H1 (cell line): ENCODE data around the gene KIAA1328. TPM values are rescaled to one million over a fixed set of nuclear protein-coding genes. Genes with fewer than 3 reads are reported as not detected.

ENCODE experiments used
- CTCF ChIA-PET: fragments of 300-600 bp; sonication (Branson Sonifier 250); formaldehyde crosslinking; loops from one replicate; lab custom pipeline; 2021; ENCODE audit not compliant: partially characterized antibody; lab: Charles Lee
- POLR2A ChIA-PET: fragments of 300-600 bp; sonication (Branson Sonifier 250); formaldehyde crosslinking; loops from one replicate; lab custom pipeline; 2021; ENCODE audit warnings: inconsistent platforms; ENCODE audit not compliant: partially characterized antibody; lab: Charles Lee
- DNase-seq, 2 experiments: peaks; one replicate each; pipeline versions ENCODE4 v3.0.0 to v3.0.0-alpha.2; 2010 to 2022; ENCODE audit warnings: low spot score in 2 of 2, low read depth in 1 of 2, mixed read lengths in 1 of 2
- FAIRE-seq: peaks from 2 replicates; lab custom pipeline; 2011; peaks lifted over from hg19 to GRCh38; lab: Jason Lieb, UNC
- H2AFZ ChIP-seq: 2 replicates; pipeline ENCODE4 v1.8.1; 2012; ENCODE audit warnings: low read length, inconsistent platforms
- H2AK5ac ChIP-seq: 2 replicates; pipeline ENCODE4 v1.6.1; 2013; ENCODE audit warnings: low read depth, low read length
- H2BK120ac ChIP-seq: replicated peaks from 2 replicates; pipeline ENCODE3; 2013; ENCODE audit warnings: low read depth, low read length, inconsistent platforms
- H2BK12ac ChIP-seq: 2 replicates; pipeline ENCODE4 v1.6.1; 2013; ENCODE audit warnings: low read depth, low read length
- H2BK15ac ChIP-seq: 2 replicates; pipeline ENCODE4 v1.6.1; 2013; ENCODE audit warnings: low read length
- H2BK20ac ChIP-seq: 2 replicates; pipeline ENCODE4 v1.6.1; 2013; ENCODE audit warnings: low read length
- H2BK5ac ChIP-seq: 2 replicates; pipeline ENCODE4 v1.6.1; 2013; ENCODE audit warnings: low read depth, low read length
- H3K14ac ChIP-seq: 2 replicates; pipeline ENCODE4 v1.6.1; 2013; ENCODE audit warnings: inconsistent platforms; ENCODE audit not compliant: insufficient read length
- H3K18ac ChIP-seq: 2 replicates; pipeline ENCODE4 v1.6.1; 2013; ENCODE audit warnings: low read length; ENCODE audit errors: extremely low read depth
- H3K23ac ChIP-seq: 2 replicates; pipeline ENCODE4 v1.6.1; 2013; ENCODE audit warnings: inconsistent platforms; ENCODE audit not compliant: insufficient read length
- H3K23me2 ChIP-seq: 2 replicates; pipeline ENCODE4 v1.6.1; 2013; ENCODE audit warnings: low read depth, low read length
- H3K27ac ChIP-seq: 2 replicates; pipeline ENCODE4 v1.6.1; 2011; ENCODE audit warnings: low read depth, low read length, inconsistent platforms
- H3K27me3 ChIP-seq, 4 experiments: replicated peaks in 1 of 4; 1 replicate in 1 of 4; 2 replicates in 3 of 4; pipeline versions ENCODE4 v1.6.1 to v1.8.1; 2011 to 2013; ENCODE audit warnings: low read length in 3 of 4, mild to moderate bottlenecking in 3 of 4, inconsistent platforms in 2 of 4, mixed read lengths in 2 of 4, moderate library complexity in 1 of 4; ENCODE audit not compliant: control insufficient read depth in 3 of 4, insufficient read depth in 3 of 4; ENCODE audit errors: extremely low read depth in 1 of 4
- H3K36me3 ChIP-seq, 4 experiments: 2 replicates each; pipeline versions ENCODE4 v1.6.1 to v1.8.1; 2011 to 2013; ENCODE audit warnings: mild to moderate bottlenecking in 4 of 4, low read length in 3 of 4, moderate library complexity in 2 of 4, control low read depth in 1 of 4, inconsistent platforms in 1 of 4; ENCODE audit not compliant: insufficient read depth in 4 of 4, control insufficient read depth in 2 of 4
- H3K4ac ChIP-seq: replicated peaks from 2 replicates; pipeline ENCODE3; 2013; ENCODE audit warnings: low read length, low read depth, mixed read lengths, inconsistent platforms; ENCODE audit not compliant: insufficient read length
- H3K4me1 ChIP-seq, 4 experiments: replicated peaks in 1 of 4; 1 replicate in 1 of 4; 2 replicates in 3 of 4; pipeline versions ENCODE4 v1.6.1 to v1.8.1; 2011 to 2013; ENCODE audit warnings: low read length in 3 of 4, inconsistent platforms in 2 of 4, mixed read lengths in 1 of 4; ENCODE audit not compliant: insufficient read depth in 4 of 4, control insufficient read depth in 3 of 4
- H3K4me2 ChIP-seq, 2 experiments: 2 replicates each; pipeline versions ENCODE4 v1.6.1 to v1.8.1; 2011 to 2013; ENCODE audit warnings: low read depth in 2 of 2, low read length in 2 of 2, control low read depth in 1 of 2, inconsistent platforms in 1 of 2, mild to moderate bottlenecking in 1 of 2; ENCODE audit not compliant: insufficient read depth in 1 of 2
- H3K4me3 ChIP-seq, 4 experiments: fragments of 200-600, 300-600 bp in 1 of 4; sonication (generic), shearing (Covaris generic), sonication (Bioruptor Twin) in 1 of 4; 2 replicates each; pipeline versions ENCODE4 v1.5.1 to v1.8.1; 2011 to 2016; ENCODE audit warnings: low read length in 4 of 4, low read depth in 3 of 4, control low read depth in 2 of 4, inconsistent platforms in 2 of 4, mild to moderate bottlenecking in 2 of 4, mixed read lengths in 1 of 4, moderate library complexity in 1 of 4; ENCODE audit not compliant: insufficient read depth in 2 of 4; ENCODE audit errors: extremely low read depth in 1 of 4
- H3K56ac ChIP-seq: replicated peaks from 2 replicates; pipeline ENCODE3; 2013; ENCODE audit warnings: low read depth, mild to moderate bottlenecking, mixed read lengths, low read length, inconsistent platforms; ENCODE audit not compliant: insufficient read length
- H3K79me1 ChIP-seq: 2 replicates; pipeline ENCODE4 v1.6.1; 2013; ENCODE audit warnings: low read depth, low read length, control low read depth
- H3K79me2 ChIP-seq, 2 experiments: 2 replicates each; pipeline versions ENCODE4 v1.6.1 to v1.8.1; 2012 to 2013; ENCODE audit warnings: low read length in 2 of 2, mild to moderate bottlenecking in 2 of 2, inconsistent platforms in 1 of 2; ENCODE audit not compliant: insufficient read depth in 2 of 2, control insufficient read depth in 1 of 2
- H3K9ac ChIP-seq, 4 experiments: replicated peaks in 1 of 4; 1 replicate in 1 of 4; 2 replicates in 3 of 4; pipeline versions ENCODE4 v1.6.1 to v1.8.1; 2011 to 2013; ENCODE audit warnings: low read depth in 3 of 4, low read length in 3 of 4, control low read depth in 2 of 4, mild to moderate bottlenecking in 2 of 4, moderate library complexity in 2 of 4, inconsistent platforms in 1 of 4; ENCODE audit errors: extremely low read depth in 1 of 4
- H3K9me3 ChIP-seq, 2 experiments: 2 replicates each; pipeline versions ENCODE4 v1.6.1 to v1.8.1; 2012 to 2013; ENCODE audit warnings: mild to moderate bottlenecking in 2 of 2, moderate library complexity in 2 of 2, control low read depth in 1 of 2, inconsistent platforms in 1 of 2, low read depth in 1 of 2, low read length in 1 of 2, mixed read lengths in 1 of 2; ENCODE audit not compliant: insufficient read depth in 2 of 2
- H4K20me1 ChIP-seq, 2 experiments: replicated peaks in 1 of 2; 2 replicates each; pipeline versions ENCODE3 to v1.8.1; 2011 to 2013; ENCODE audit warnings: inconsistent platforms in 2 of 2, low read length in 2 of 2, mild to moderate bottlenecking in 1 of 2; ENCODE audit not compliant: insufficient read depth in 2 of 2, control insufficient read depth in 1 of 2
- H4K5ac ChIP-seq: 2 replicates; pipeline ENCODE4 v1.6.1; 2013; ENCODE audit warnings: low read length, low read depth, mixed read lengths, inconsistent platforms; ENCODE audit not compliant: insufficient read length
- H4K8ac ChIP-seq: 2 replicates; pipeline ENCODE4 v1.8.0; 2013; ENCODE audit warnings: mild to moderate bottlenecking, moderate library complexity, low read length, inconsistent platforms; ENCODE audit not compliant: insufficient read depth; ENCODE audit errors: extremely low read depth
- H4K91ac ChIP-seq: replicated peaks from 2 replicates; pipeline ENCODE3; 2013; ENCODE audit warnings: low read length, mixed read lengths, inconsistent platforms; ENCODE audit not compliant: insufficient read length
- ATF2 ChIP-seq: IDR thresholded peaks from 2 replicates; pipeline ENCODE4 v1.6.1; 2012; ENCODE audit warnings: low read length, inconsistent platforms
- ATF3 ChIP-seq: IDR thresholded peaks from 2 replicates; pipeline ENCODE4 v1.6.1; 2011; ENCODE audit warnings: low read depth, mild to moderate bottlenecking, low read length; ENCODE audit not compliant: insufficient read depth
- CBX8 ChIP-seq: fragments of 300-800, 300-1000 bp; sonication (generic); IDR thresholded peaks from 2 replicates; pipeline ENCODE4 v1.7.1; 2016; ENCODE audit warnings: low read depth, low read length, borderline replicate concordance
- CHD2 ChIP-seq: IDR thresholded peaks from 2 replicates; pipeline ENCODE4 v1.6.1; 2012; ENCODE audit warnings: low read length, improper control_type of control experiment
- EGR1 ChIP-seq: IDR thresholded peaks from 2 replicates; pipeline ENCODE4 v1.6.1; 2011; ENCODE audit warnings: low read depth, low read length, borderline replicate concordance
- MAFK ChIP-seq: IDR thresholded peaks from 2 replicates; pipeline ENCODE4 v1.6.1; 2012; ENCODE audit warnings: low read depth, mild to moderate bottlenecking, improper control_type of control experiment, low read length
- NANOG ChIP-seq: IDR thresholded peaks from 2 replicates; pipeline ENCODE4 v1.6.1; 2011; ENCODE audit warnings: low read length, low read depth, mild to moderate bottlenecking, inconsistent platforms; ENCODE audit not compliant: insufficient read depth, poor library complexity, severe bottlenecking
- SP4 ChIP-seq: IDR thresholded peaks from 2 replicates; pipeline ENCODE4 v1.6.1; 2012; ENCODE audit warnings: low read length, inconsistent platforms
- WGBS, 2 experiments: shearing (Covaris generic) in 1 of 2; methylation state at CpG; one replicate each; pipeline versions ENCODE4 v1.1.6 to v1.1.7; 2013 to 2015; ENCODE audit warnings: low lambda C conversion rate in 2 of 2, mixed read lengths in 2 of 2, inconsistent platforms in 1 of 2, low coverage in 1 of 2, missing lambda C conversion rate in 1 of 2; ENCODE audit not compliant: insufficient replicate concordance in 2 of 2, insufficient coverage in 1 of 2, insufficient read length in 1 of 2; ENCODE audit errors: extremely low coverage in 1 of 2, missing lambda C conversion rate in 1 of 2; 5-methylcytosine and 5-hydroxymethylcytosine counted together
- polyA plus RNA-seq, 7 experiments: library from polyadenylated mRNA; depleted of rRNA in 3 of 7; stranded (reverse) in 5 of 7; unstranded in 2 of 7; fragments of >200 nt in 5 of 7; fragments of 200-250 nt in 2 of 7; gene quantifications; 1 replicate in 5 of 7; 2 replicates in 1 of 7; 4 replicates in 1 of 7; pipeline versions ENCODE4 v1.2.1 to v1.2.3, GENCODE V29; 2011 to 2013; ENCODE audit warnings: missing spikeins in 2 of 7, mixed read lengths in 2 of 7
- total RNA-seq: library from RNA; stranded (reverse); fragmentation: NEBNext Ultra II Directional; extraction: Animal tissue kit (Norgen Biotek cat#: 25700); gene quantifications from 2 replicates; pipeline ENCODE4 v1.2.1, GENCODE V29; 2021

Gene KIAA1328
- total and polyA plus RNA-seq, 2 of the 8 experiments (the other 6 are each of a cell fraction or from before 2014, with no cell fraction given), result 2.6 to 5.7 TPM

DNA sequence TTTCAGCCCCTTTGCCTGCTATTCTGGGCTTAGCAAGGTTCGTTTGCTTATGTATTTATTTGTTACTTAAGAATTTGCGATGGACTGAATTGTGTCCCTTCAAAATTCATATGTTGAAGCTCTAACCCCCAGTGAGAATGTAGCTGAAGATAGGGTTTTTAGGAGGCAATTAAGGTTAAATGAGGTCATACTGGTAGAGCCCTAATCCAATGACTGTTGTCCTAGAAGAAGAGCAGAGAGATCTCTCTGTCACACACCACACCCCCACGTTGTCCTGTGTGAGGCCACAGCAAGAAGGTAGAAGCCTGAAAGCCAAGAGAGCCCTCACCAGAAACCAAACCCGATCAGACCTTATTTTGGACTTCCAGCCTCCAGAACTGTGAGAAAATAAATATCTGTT lies 66.7 kb downstream of the KIAA1328 start:
- Histone ChIP-seq H4K8ac (no peak overlapping the region), H3K4me3 (no peak overlapping the region), H3K56ac (no peak overlapping the region), H3K14ac (no peak overlapping the region), H3K4me2 (no peak overlapping the region), H3K79me2 (no peaks in the 10 kb centered on the region), H3K27ac (no peak overlapping the region), H3K4ac (no peak overlapping the region), H4K20me1 (no peaks in the 10 kb centered on the region), H3K27me3 (no peaks in the 10 kb centered on the region), H3K23me2 (no peaks in the 10 kb centered on the region), H2BK12ac (no peak overlapping the region), H3K79me1 (no peaks in the 10 kb centered on the region; the same call in 1 of the 2 replicates), H3K9ac (no peak overlapping the region), H2BK120ac (no peak overlapping the region), H4K91ac (no peak overlapping the region), H3K23ac (no peak overlapping the region), H3K36me3 (no peaks in the 10 kb centered on the region), H3K18ac (no peak overlapping the region), H2BK15ac (no peak overlapping the region), H2AK5ac (no peak overlapping the region), H2BK5ac (no peak overlapping the region), H2BK20ac (no peak overlapping the region), H3K9me3 (peaks cover 0 to 2% of the 10 kb centered on the region in 2 experiments; a peak in 1 of 4 replicates), H4K5ac (no peak overlapping the region), H2AFZ (no peak overlapping the region), H3K4me1 (no peaks in the 10 kb centered on the region)
- CTCF ChIA-PET, result no interaction called here
- WGBS, 2 experiments, result 87% methylated on average over 4 of the region's 4 CpGs; no CpG with 5 or more reads in 1 of the 2 experiments
- FAIRE-seq, result no peak
- DNase-seq, result no peak
- POLR2A ChIA-PET, result no interaction called here
- no peak for TF ChIP-seq MAFK
- TF ChIP-seq EGR1, result no peak
- TF ChIP-seq ATF2, result no peak
- no peak for TF ChIP-seq CHD2
- no peak for TF ChIP-seq SP4
- TF ChIP-seq CBX8, result no peak
- TF ChIP-seq NANOG, result no peak
- no peak for TF ChIP-seq ATF3
